Lower lobe of right lung (tissue), 2 donors: ENCODE results near the gene STX3. TPM values are rescaled to one million over a fixed set of nuclear protein-coding genes. Genes with fewer than 3 reads are reported as not detected.

Experiments used
- ATAC-seq, 2 donors: fragments of 200-7000 bp; cut with Tn5 transposase; one replicate each; pipeline ENCODE4 v1.9.1; 2020 to 2022; ENCODE audit warnings: mild to moderate bottlenecking in 2 of 2, moderate library complexity in 2 of 2
- DNase-seq: peaks from one replicate; pipeline ENCODE4 v3.0.0-alpha.2; 2020
- H3K27ac ChIP-seq: fragments of 200-600 bp; one replicate; pipeline ENCODE4 v1.8.0; 2022
- H3K27me3 ChIP-seq: fragments of 200-600 bp; one replicate; pipeline ENCODE4 v1.8.0; 2022; ENCODE audit warnings: low read depth
- H3K36me3 ChIP-seq: fragments of 200-600 bp; one replicate; pipeline ENCODE4 v1.8.0; 2022; ENCODE audit warnings: mild to moderate bottlenecking
- H3K4me1 ChIP-seq: fragments of 200-600 bp; one replicate; pipeline ENCODE4 v1.8.0; 2022
- H3K4me3 ChIP-seq: fragments of 200-600 bp; one replicate; pipeline ENCODE4 v1.8.0; 2022; ENCODE audit warnings: mild to moderate bottlenecking
- H3K9me3 ChIP-seq: fragments of 200-600 bp; one replicate; pipeline ENCODE4 v1.8.0; 2022
- intact Hi-C: fragments of 100-400 bp; cut with DNase I; formaldehyde crosslinking; loops from one replicate; pipeline ENCODE4 v1.11.0; 2022
- total RNA-seq: library from RNA; stranded (reverse); fragmentation: NEBNext Ultra II Directional; extraction: Animal tissue kit (Norgen Biotek cat#: 25700); gene quantifications from one replicate; pipeline ENCODE4 v1.2.1, GENCODE V29; 2021
- TF ChIP-seq, protein P1 (sequence below): fragments of 200-600 bp; IDR thresholded peaks from one replicate; pipeline ENCODE4 v1.8.0; 2022; ENCODE audit warnings: antibody characterized with exemption, mild to moderate bottlenecking
- donor health status: DM: no; HTN: yes; CAD: no; lungs with severe emphysema.

Gene STX3
- total RNA-seq, 1 donor from 2014 or later, result 59.4 TPM

DNA sequence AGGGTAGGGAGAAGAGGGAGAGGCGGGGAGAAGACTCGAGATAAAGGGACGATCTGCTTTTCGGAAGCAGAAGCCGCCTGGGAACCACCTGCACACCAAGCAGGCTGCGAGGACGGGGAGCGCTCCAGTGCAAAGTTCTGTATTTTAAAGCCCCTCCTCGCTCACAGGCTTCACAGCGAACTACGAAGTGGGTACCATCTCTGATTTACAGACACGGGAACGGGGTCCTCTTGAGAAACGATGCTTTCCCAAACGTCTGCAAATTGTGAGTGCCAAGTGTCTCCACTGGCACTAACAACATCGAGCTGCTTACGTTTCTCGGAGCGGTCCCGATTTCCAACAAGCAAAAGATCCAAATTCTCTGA is 700 bp upstream of the STX3 start:
- Histone ChIP-seq H3K27ac (peak overlapping the region; percentile 96), H3K4me3 (peak overlapping the region; percentile 98), H3K9me3 (no peaks in the 10 kb centered on the region), H3K4me1 (peaks cover 24% of the 10 kb centered on the region), H3K27me3 (no peaks in the 10 kb centered on the region), H3K36me3 (peaks cover 8% of the 10 kb centered on the region)
- TF ChIP-seq, protein P1, sequence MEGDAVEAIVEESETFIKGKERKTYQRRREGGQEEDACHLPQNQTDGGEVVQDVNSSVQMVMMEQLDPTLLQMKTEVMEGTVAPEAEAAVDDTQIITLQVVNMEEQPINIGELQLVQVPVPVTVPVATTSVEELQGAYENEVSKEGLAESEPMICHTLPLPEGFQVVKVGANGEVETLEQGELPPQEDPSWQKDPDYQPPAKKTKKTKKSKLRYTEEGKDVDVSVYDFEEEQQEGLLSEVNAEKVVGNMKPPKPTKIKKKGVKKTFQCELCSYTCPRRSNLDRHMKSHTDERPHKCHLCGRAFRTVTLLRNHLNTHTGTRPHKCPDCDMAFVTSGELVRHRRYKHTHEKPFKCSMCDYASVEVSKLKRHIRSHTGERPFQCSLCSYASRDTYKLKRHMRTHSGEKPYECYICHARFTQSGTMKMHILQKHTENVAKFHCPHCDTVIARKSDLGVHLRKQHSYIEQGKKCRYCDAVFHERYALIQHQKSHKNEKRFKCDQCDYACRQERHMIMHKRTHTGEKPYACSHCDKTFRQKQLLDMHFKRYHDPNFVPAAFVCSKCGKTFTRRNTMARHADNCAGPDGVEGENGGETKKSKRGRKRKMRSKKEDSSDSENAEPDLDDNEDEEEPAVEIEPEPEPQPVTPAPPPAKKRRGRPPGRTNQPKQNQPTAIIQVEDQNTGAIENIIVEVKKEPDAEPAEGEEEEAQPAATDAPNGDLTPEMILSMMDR, result no peak
- ATAC-seq (peak in 1 of 2 donors; percentile 14), DNase-seq (peak; percentile 50)
- intact Hi-C loops, result loop anchor here (10.0 kb wide), 1 partner anchor 50 kb away; no protein-coding TSS in a partner anchor

DNA sequence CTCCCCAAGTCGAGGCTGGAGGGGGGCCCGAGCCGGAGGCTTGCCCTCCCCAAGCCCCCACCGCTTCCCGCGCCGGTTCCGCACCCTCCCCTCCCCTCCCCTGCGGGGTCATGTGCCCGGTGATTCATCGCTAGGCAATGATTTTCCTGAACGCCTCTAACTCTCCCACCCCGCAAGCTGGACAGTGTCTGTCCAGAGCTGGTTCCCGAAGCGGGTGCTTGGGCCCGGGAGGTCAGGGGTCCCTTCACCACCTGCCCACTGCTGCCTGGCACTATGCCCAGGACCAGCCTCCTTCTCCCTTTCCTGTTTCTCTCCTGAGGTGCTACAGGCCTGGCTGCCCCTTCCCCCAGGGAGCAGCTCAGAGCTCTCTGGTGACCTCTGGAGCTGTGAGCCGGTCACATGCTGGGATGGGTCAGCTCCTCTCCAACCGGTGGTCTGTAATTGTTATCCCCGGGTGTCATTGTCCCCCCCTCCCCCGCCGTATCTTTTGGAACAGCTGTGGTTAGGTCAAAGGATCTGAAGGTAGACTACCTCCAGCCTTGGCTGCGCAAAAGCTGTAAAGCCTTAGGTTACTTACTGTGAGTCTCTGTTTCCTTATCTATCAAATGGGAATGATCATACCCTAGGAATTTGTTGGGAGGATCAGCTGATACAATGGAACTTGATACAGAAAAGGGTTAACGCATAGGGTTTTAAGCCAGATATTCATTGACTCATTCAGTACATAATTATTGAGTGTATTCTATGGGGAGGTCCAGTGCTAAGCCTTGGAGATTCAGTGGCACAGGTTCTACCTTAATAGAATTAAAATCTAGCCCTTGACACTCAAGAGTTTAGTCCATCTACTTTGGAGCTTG is 753 bp downstream of the STX3 start:
- peaks cover 24% of the 10 kb centered on the region for H3K4me1 ChIP-seq
- intact Hi-C loops, result loop anchor here (10.0 kb wide), 1 partner anchor 49 kb away; no protein-coding TSS in a partner anchor

DNA sequence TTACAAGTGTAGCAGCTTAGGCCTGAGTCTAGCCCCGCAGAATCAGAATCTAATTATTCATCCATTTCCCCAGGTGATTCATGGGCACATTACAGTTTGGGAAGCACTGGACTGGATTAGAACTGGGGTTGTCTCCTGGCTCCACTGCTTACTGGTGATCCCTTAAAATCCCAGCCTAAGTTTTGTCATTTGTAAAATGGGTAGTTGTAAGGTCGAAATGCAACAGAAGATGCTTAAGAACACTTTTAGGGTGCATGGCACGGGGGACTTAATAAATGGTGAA is 1.3 kb downstream of the STX3 start:
- Histone ChIP-seq H3K4me1 (peaks cover 30% of the 10 kb centered on the region), H3K27ac (peak overlapping the region; percentile 96), H3K9me3 (no peaks in the 10 kb centered on the region), H3K36me3 (peaks cover 16% of the 10 kb centered on the region), H3K27me3 (no peaks in the 10 kb centered on the region), H3K4me3 (peak overlapping the region; percentile 98)
- DNase-seq (no peak), ATAC-seq (no peak)
- TF ChIP-seq, protein P1, result no peak
- intact Hi-C loops, result loop anchor here (10.0 kb wide), 1 partner anchor 48 kb away; no protein-coding TSS in a partner anchor

More for the DNA sequence above, 753 bp downstream of the STX3 start:
- Histone ChIP-seq H3K36me3 (peaks cover 10% of the 10 kb centered on the region), H3K27me3 (no peaks in the 10 kb centered on the region), H3K27ac (peak overlapping the region; percentile 96), H3K4me3 (peak overlapping the region; percentile 98), H3K9me3 (no peaks in the 10 kb centered on the region)
- TF ChIP-seq, protein P1, result no peak
- ATAC-seq (peak; percentile 86 to 89), DNase-seq (peak; percentile 82)

- ATAC-seq, result peak in 1 of 2 donors; percentile 34
- DNase-seq, result peak; percentile 53
- H3K36me3 ChIP-seq, result peaks cover 16% of the 10 kb centered on the region
- H3K27me3 ChIP-seq, result no peaks in the 10 kb centered on the region
- intact Hi-C loops, result loop anchor here (10.0 kb wide), 1 partner anchor 48 kb away; no protein-coding TSS in a partner anchor
- H3K4me1 ChIP-seq, result peaks cover 33% of the 10 kb centered on the region
- TF ChIP-seq, protein P1, result no peak
- H3K4me3 ChIP-seq, result peak overlapping the region; percentile 98
- no peaks in the 10 kb centered on the region for H3K9me3 ChIP-seq
- H3K27ac ChIP-seq, result peak overlapping the region; percentile 96
These were observed 1.7 kb downstream of the STX3 start for GRCh38 chr11:59756845-59757244.

GRCh38 chr11:59758401-59759037 is 3.3 kb downstream of the STX3 start:
- Histone ChIP-seq H3K36me3 (peaks cover 16% of the 10 kb centered on the region), H3K27ac (no peak overlapping the region), H3K4me3 (no peak overlapping the region), H3K4me1 (peaks cover 45% of the 10 kb centered on the region), H3K9me3 (no peaks in the 10 kb centered on the region), H3K27me3 (no peaks in the 10 kb centered on the region)
- TF ChIP-seq, protein P1, result no peak
- ATAC-seq (no peak), DNase-seq (no peak)
- intact Hi-C loops, result loop anchor here (10.0 kb wide), 1 partner anchor 46 kb away; no protein-coding TSS in a partner anchor
